ENCODE data around the gene LRMDA.

- TF ChIP-seq EZH2phosphoT487 (IDR thresholded peaks at IDR 0.05; ENCODE audit: borderline replicate concordance, low read depth, low read length) (no peak), CTCF (conservative IDR thresholded peaks at IDR 0.05; ENCODE audit: low read length) (no peak)
Observed at GRCh38 chr10:76297780-76298281, 866.4 kb downstream of the LRMDA start.

Data from OCI-LY7 (cell line).